H9 (cell line): ENCODE measurements around the gene CDHR2. TPM values are rescaled to one million over a fixed set of nuclear protein-coding genes. Genes with fewer than 3 reads are reported as not detected.
"Not testable (repeated sequence)": the region's sequence is repeated elsewhere in the genome, so short reads cannot be mapped to it uniquely, and the experiment has no call there.

Experiments
- DNase-seq: peaks from one replicate; pipeline ENCODE4 v3.0.0-alpha.2; 2017
- H2AFZ ChIP-seq: one replicate; pipeline ENCODE4 v1.6.1; 2013; ENCODE audit warnings: mild to moderate bottlenecking, low read length, control low read depth, moderate library complexity
- H2AK5ac ChIP-seq: 2 replicates; pipeline ENCODE4 v1.6.1; 2013; ENCODE audit warnings: low read length, control low read depth, mixed read lengths; ENCODE audit not compliant: insufficient read length
- H2BK120ac ChIP-seq: one replicate; pipeline ENCODE4 v1.6.1; 2013; ENCODE audit warnings: low read depth, mild to moderate bottlenecking, low read length, control low read depth, inconsistent platforms; ENCODE audit not compliant: poor library complexity, severe bottlenecking
- H2BK12ac ChIP-seq: 2 replicates; pipeline ENCODE4 v1.6.1; 2013; ENCODE audit warnings: low read length, control low read depth, mixed read lengths, low read depth; ENCODE audit not compliant: insufficient read length
- H2BK15ac ChIP-seq: 2 replicates; pipeline ENCODE4 v1.6.1; 2013; ENCODE audit warnings: low read depth, low read length, control low read depth
- H2BK20ac ChIP-seq: one replicate; pipeline ENCODE4 v1.6.1; 2013; ENCODE audit warnings: low read depth, mild to moderate bottlenecking, low read length, control low read depth, inconsistent platforms; ENCODE audit not compliant: poor library complexity, severe bottlenecking
- H2BK5ac ChIP-seq: 2 replicates; pipeline ENCODE4 v1.6.1; 2013; ENCODE audit warnings: low read length, control low read depth, mixed read lengths; ENCODE audit not compliant: insufficient read length
- H3K14ac ChIP-seq: 2 replicates; pipeline ENCODE4 v1.6.1; 2013; ENCODE audit warnings: low read length, control low read depth; ENCODE audit not compliant: insufficient read depth
- H3K18ac ChIP-seq: 2 replicates; pipeline ENCODE4 v1.6.1; 2013; ENCODE audit warnings: low read depth, mild to moderate bottlenecking, mixed read lengths, low read length, control low read depth; ENCODE audit not compliant: insufficient read length
- H3K23ac ChIP-seq: 2 replicates; pipeline ENCODE4 v1.6.1; 2013; ENCODE audit warnings: low read length, control low read depth, mixed read lengths, low read depth; ENCODE audit not compliant: insufficient read length
- H3K23me2 ChIP-seq: 2 replicates; pipeline ENCODE4 v1.6.1; 2013; ENCODE audit warnings: low read depth, mild to moderate bottlenecking, mixed read lengths, low read length, control low read depth; ENCODE audit not compliant: insufficient read length, poor library complexity, severe bottlenecking
- H3K27ac ChIP-seq: 2 replicates; pipeline ENCODE4 v1.5.1; 2013; ENCODE audit warnings: low read length, control low read depth, mixed read lengths, low read depth; ENCODE audit not compliant: insufficient read length
- H3K27me3 ChIP-seq: 2 replicates; pipeline ENCODE4 v1.6.1; 2013; ENCODE audit warnings: low read length, control low read depth, inconsistent platforms; ENCODE audit not compliant: insufficient read depth
- H3K4ac ChIP-seq: 2 replicates; pipeline ENCODE4 v1.6.1; 2013; ENCODE audit warnings: low read depth, mild to moderate bottlenecking, control low read depth, inconsistent platforms, low read length, moderate library complexity
- H3K4me1 ChIP-seq: 2 replicates; pipeline ENCODE4 v1.6.1; 2013; ENCODE audit warnings: low read length, control low read depth, inconsistent platforms; ENCODE audit not compliant: insufficient read depth
- H3K4me2 ChIP-seq: 2 replicates; pipeline ENCODE4 v1.6.1; 2013; ENCODE audit warnings: low read length, control low read depth, mixed read lengths; ENCODE audit not compliant: insufficient read length, insufficient read depth
- H3K56ac ChIP-seq: 2 replicates; pipeline ENCODE4 v1.6.1; 2013; ENCODE audit warnings: low read depth, mild to moderate bottlenecking, mixed read lengths, low read length, control low read depth; ENCODE audit not compliant: insufficient read length
- H3K79me1 ChIP-seq: 2 replicates; pipeline ENCODE4 v1.6.1; 2013; ENCODE audit warnings: low read depth, mild to moderate bottlenecking, moderate library complexity, low read length, control low read depth, inconsistent platforms; ENCODE audit not compliant: insufficient read depth, poor library complexity, severe bottlenecking
- H3K79me2 ChIP-seq: 2 replicates; pipeline ENCODE4 v1.6.1; 2013; ENCODE audit warnings: low read length, control low read depth, inconsistent platforms; ENCODE audit not compliant: insufficient read depth
- H3K9ac ChIP-seq: 2 replicates; pipeline ENCODE4 v1.6.1; 2013; ENCODE audit warnings: low read length, control low read depth, mixed read lengths; ENCODE audit not compliant: insufficient read length; ENCODE audit errors: extremely low read depth
- H3K9me3 ChIP-seq: one replicate; pipeline ENCODE4 v1.6.1; 2013; ENCODE audit warnings: low read depth, low read length, inconsistent platforms; ENCODE audit not compliant: control insufficient read depth
- H3T11ph ChIP-seq: one replicate; pipeline ENCODE4 v1.6.1; 2013; ENCODE audit warnings: mild to moderate bottlenecking, low read length, control low read depth, inconsistent platforms
- H4K20me1 ChIP-seq: one replicate; pipeline ENCODE4 v1.6.1; 2013; ENCODE audit not compliant: control insufficient read depth, insufficient read length, insufficient read depth
- H4K5ac ChIP-seq: 2 replicates; pipeline ENCODE4 v1.6.1; 2013; ENCODE audit warnings: low read depth, mild to moderate bottlenecking, mixed read lengths, low read length, control low read depth; ENCODE audit not compliant: insufficient read length
- H4K8ac ChIP-seq: replicated peaks from 2 replicates; pipeline ENCODE4 v1.6.1; 2013; ENCODE audit warnings: low read length, control low read depth, mixed read lengths, low read depth; ENCODE audit not compliant: insufficient read length
- H4K91ac ChIP-seq: 2 replicates; pipeline ENCODE4 v1.6.1; 2013; ENCODE audit warnings: low read depth, mild to moderate bottlenecking, moderate library complexity, mixed read lengths, low read length, control low read depth; ENCODE audit not compliant: insufficient read length
- H3K27ac Mint-ChIP-seq, 3 experiments: 2 replicates in 2 of 3; 3 replicates in 1 of 3; pipeline ENCODE4 v1.8.0; 2020 to 2021; ENCODE audit warnings: mixed read lengths in 3 of 3, mild to moderate bottlenecking in 1 of 3, moderate library complexity in 1 of 3
- H3K27me3 Mint-ChIP-seq: 2 replicates; pipeline ENCODE4 v1.8.0; 2021; ENCODE audit warnings: low read depth, mild to moderate bottlenecking, moderate library complexity, mixed read lengths
- H3K36me3 Mint-ChIP-seq, 3 experiments: 2 replicates in 2 of 3; 3 replicates in 1 of 3; pipeline ENCODE4 v1.8.0; 2020 to 2021; ENCODE audit warnings: low read depth in 3 of 3, mixed read lengths in 3 of 3; ENCODE audit not compliant: insufficient read depth in 1 of 3
- H3K4me1 Mint-ChIP-seq, 2 experiments: 2 replicates each; pipeline ENCODE4 v1.8.0; 2020; ENCODE audit warnings: mixed read lengths in 2 of 2
- H3K4me3 Mint-ChIP-seq, 2 experiments: 2 replicates in 1 of 2; 3 replicates in 1 of 2; pipeline ENCODE4 v1.8.0; 2020 to 2021; ENCODE audit warnings: mild to moderate bottlenecking in 2 of 2, mixed read lengths in 2 of 2, moderate library complexity in 1 of 2
- H3K9me3 Mint-ChIP-seq, 2 experiments: 2 replicates in 1 of 2; 3 replicates in 1 of 2; pipeline ENCODE4 v1.8.0; 2020; ENCODE audit warnings: mild to moderate bottlenecking in 2 of 2, mixed read lengths in 2 of 2, moderate library complexity in 1 of 2
- CTCF ChIP-seq: fragments of 200-600 bp; sonication (generic); conservative IDR thresholded peaks from 3 replicates; pipeline ENCODE4 v1.8.0; 2021; ENCODE audit warnings: antibody characterized with exemption, mild to moderate bottlenecking
- WGBS: extraction: QIAGEN DNeasy Blood & Tissue Kit; methylation state at CpG from one replicate; pipeline ENCODE4 v1.1.7; 2013; ENCODE audit warnings: missing lambda C conversion rate, low lambda C conversion rate, mixed read lengths; ENCODE audit not compliant: insufficient read length; ENCODE audit errors: extremely low coverage; 5-methylcytosine and 5-hydroxymethylcytosine counted together
- total RNA-seq: library from RNA; stranded (reverse); gene quantifications from 2 replicates; pipeline ENCODE4 v1.2.1, GENCODE V29; 2021

CDHR2 gene
- total RNA-seq, 1 experiment from 2014 or later: 0.90 TPM

DNA sequence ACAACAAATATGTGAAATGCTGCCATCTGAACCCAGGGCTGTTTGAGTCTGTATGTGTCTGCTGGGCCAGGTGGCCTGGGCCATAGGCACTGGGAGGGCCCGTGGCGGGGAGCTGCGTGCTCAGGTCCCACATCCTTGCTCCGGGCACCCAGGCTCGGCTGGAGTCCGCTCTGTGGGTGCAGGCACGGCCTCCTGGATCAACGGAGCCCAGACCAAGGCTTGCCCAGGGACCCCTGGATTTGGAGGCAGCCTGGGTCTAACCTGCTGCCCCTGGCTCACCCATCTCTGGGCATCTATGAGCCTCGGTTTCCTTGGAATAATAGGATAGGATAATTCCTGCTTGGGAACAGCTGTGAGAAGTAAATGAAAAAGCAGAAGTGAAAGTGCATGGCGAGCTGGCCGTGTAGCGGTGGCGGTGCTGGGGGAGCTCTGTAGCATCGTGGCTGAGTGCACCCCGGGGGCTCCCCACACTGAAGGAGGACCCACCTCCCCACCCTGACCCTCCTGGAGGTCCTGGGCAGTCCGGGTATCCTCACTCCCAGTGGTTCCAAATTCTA, 1.2 kb downstream of the CDHR2 start:
- Histone ChIP-seq H4K5ac (no peak overlapping the region), H2BK12ac (no peak overlapping the region), H4K20me1 (no peaks in the 10 kb centered on the region), H3K18ac (no peak overlapping the region), H2AK5ac (no peak overlapping the region), H3K27me3 (no peaks in the 10 kb centered on the region), H3K79me2 (no peaks in the 10 kb centered on the region), H3K79me1 (no peaks in the 10 kb centered on the region), H3K23me2 (no peaks in the 10 kb centered on the region), H3K4ac (no peak overlapping the region), H4K91ac (peak overlapping the region; percentile 36), H2AFZ (no peak overlapping the region), H3T11ph (no peak overlapping the region), H3K9me3 (no peaks in the 10 kb centered on the region), H3K14ac (no peak overlapping the region), H3K27ac (no peak overlapping the region), H2BK15ac (no peak overlapping the region), H4K8ac (no peak overlapping the region), H2BK120ac (no peak overlapping the region), H3K9ac (no peak overlapping the region), H3K4me2 (no peak overlapping the region), H3K4me1 (no peaks in the 10 kb centered on the region), H2BK20ac (no peak overlapping the region), H2BK5ac (no peak overlapping the region), H3K23ac (no peak overlapping the region), H3K56ac (no peak overlapping the region)
- H3K27me3 Mint-ChIP-seq: peaks cover 15% of the 10 kb centered on the region
- H3K36me3 Mint-ChIP-seq: no peaks in the 10 kb centered on the region; a peak in 1 of 7 replicates
- no peak overlapping the region for H3K27ac Mint-ChIP-seq
- no peak for DNase-seq
- peaks cover 15 to 20% of the 10 kb centered on the region in 2 experiments for H3K4me1 Mint-ChIP-seq
- no peak for TF ChIP-seq CTCF
- WGBS: no CpG with 5 or more reads among the region's 16 CpGs
- H3K4me3 Mint-ChIP-seq: no peak overlapping the region
- no peaks in the 10 kb centered on the region for H3K9me3 Mint-ChIP-seq

DNA sequence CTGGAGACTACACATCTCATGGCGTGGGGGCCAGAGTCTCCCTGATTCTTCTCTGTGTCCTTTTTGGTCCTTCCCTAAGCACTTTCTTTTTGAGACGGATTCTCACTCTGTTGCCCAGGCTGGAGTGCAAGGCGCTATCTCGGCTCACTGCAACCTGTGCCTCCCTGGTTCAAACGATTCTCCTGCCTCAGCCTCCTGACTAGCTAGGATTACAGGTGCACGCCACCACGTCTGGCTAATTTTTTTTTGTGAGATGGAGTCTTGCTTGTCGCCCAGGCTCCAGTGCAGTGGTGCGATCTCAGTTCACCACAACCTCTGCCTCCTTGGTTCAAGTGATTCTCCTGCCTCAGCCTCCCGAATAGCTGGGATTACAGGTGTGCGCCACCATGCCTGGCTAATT, 1.8 kb downstream of the CDHR2 start:
- peaks cover 15 to 20% of the 10 kb centered on the region in 2 experiments for H3K4me1 Mint-ChIP-seq
- not testable (repeated sequence) for H3K4me1 ChIP-seq, H3K79me2 ChIP-seq, H2BK15ac ChIP-seq, H3K14ac ChIP-seq, H2AK5ac ChIP-seq, H3K18ac ChIP-seq, H3K79me1 ChIP-seq, H3K36me3 Mint-ChIP-seq, DNase-seq, H2BK120ac ChIP-seq, H3K4me2 ChIP-seq, H4K5ac ChIP-seq, H3K23me2 ChIP-seq, H2BK12ac ChIP-seq, H2AFZ ChIP-seq, H2BK5ac ChIP-seq, H3K23ac ChIP-seq, H4K91ac ChIP-seq, H3K56ac ChIP-seq, H3K9me3 ChIP-seq, H2BK20ac ChIP-seq, H3K27me3 ChIP-seq, H4K8ac ChIP-seq, H3K4ac ChIP-seq, H4K20me1 ChIP-seq, H3T11ph ChIP-seq, H3K9me3 Mint-ChIP-seq, H3K9ac ChIP-seq, H3K27ac Mint-ChIP-seq, H3K4me3 Mint-ChIP-seq, H3K27ac ChIP-seq
- no CpG with 5 or more reads among the region's 11 CpGs for WGBS
- H3K27me3 Mint-ChIP-seq: peaks cover 15% of the 10 kb centered on the region
